ENCODE data around the gene TMEM218.

GRCh38 chr11:125146232-125146631, 34.8 kb upstream of the TMEM218 start:
- TF ChIP-seq POLR2AphosphoS5 (IDR thresholded peaks at IDR 0.05; ENCODE audit: insufficient read depth, low read depth, low read length) (no peak), CTCF (IDR thresholded peaks at IDR 0.05; ENCODE audit: extremely low read depth in 1 of 2, insufficient read depth in 1 of 2, low read depth in 1 of 2, low read length in 2 of 2) (no peak), POLR2A (IDR thresholded peaks at IDR 0.05; ENCODE audit: low read depth, low read length) (no peak), EZH2 (IDR thresholded peaks at IDR 0.05; ENCODE audit: borderline replicate concordance, low read depth, low read length, severe bottlenecking) (no peak), MYC (IDR thresholded peaks at IDR 0.05; ENCODE audit: low read depth, low read length) (no peak), GATA2 (IDR thresholded peaks at IDR 0.05; ENCODE audit: insufficient read depth, insufficient read length, low read depth, low read length) (no peak), MAX (IDR thresholded peaks at IDR 0.05; ENCODE audit: insufficient read depth, insufficient read length) (no peak), FOS (IDR thresholded peaks at IDR 0.05; ENCODE audit: borderline replicate concordance, insufficient read depth, low read length) (no peak), JUN (IDR thresholded peaks at IDR 0.05; ENCODE audit: borderline replicate concordance, insufficient read depth, insufficient read length, low read depth) (no peak)
